ENCODE results near the gene RAB30. TPM values are rescaled to one million over a fixed set of nuclear protein-coding genes. Genes with fewer than 3 reads are reported as not detected.
A peak's percentile ranks its signal among the peaks of the same experiment; 100 is the strongest.

RAB30 gene
- 1 to 10 TPM in 1 of 2 donors, under 1 TPM in 1; 0.90 to 1.8 TPM for polyA plus RNA-seq

- Histone ChIP-seq H3K9me3 (ENCODE audit: control insufficient read depth in 2 of 2, insufficient read depth in 1 of 2, low read depth in 1 of 2, low read length in 1 of 2) (no peaks in the 10 kb centered on the region), H3K27me3 (ENCODE audit: control insufficient read depth in 1 of 2, insufficient read depth in 2 of 2, low read length in 2 of 2) (no peaks in the 10 kb centered on the region), H3K4me1 (ENCODE audit: control insufficient read depth in 2 of 2, insufficient read depth in 2 of 2, low read length in 1 of 2) (peaks cover 0 to 2% of the 10 kb centered on the region in 2 donors), H3K4me3 (ENCODE audit: low read depth in 1 of 2, low read length in 2 of 2) (peak within 1 kb of the TSS; percentile 76 to 94), H3K36me3 (ENCODE audit: control insufficient read depth in 2 of 2, insufficient read depth in 2 of 2, low read length in 1 of 2) (no peaks in the 10 kb centered on the region), H3K27ac (ENCODE audit: low read depth in 2 of 2, low read length in 1 of 2) (peak within 1 kb of the TSS; percentile 88 to 99)
- 0% methylated on average over 35 of the region's 35 CpGs for WGBS, 2 donors
Measured at GRCh38 chr11:83071567-83072349, at the start of gene RAB30. RAB30 (minus strand) TSS chr11:83071897; CDS start chr11:82997316, 74,581 bp downstream.

- Histone ChIP-seq H3K4me3 (ENCODE audit: low read depth in 1 of 2, low read length in 2 of 2) (no peak overlapping the region), H3K4me1 (ENCODE audit: control insufficient read depth in 2 of 2, insufficient read depth in 2 of 2, low read length in 1 of 2) (no peaks in the 10 kb centered on the region), H3K27ac (ENCODE audit: low read depth in 2 of 2, low read length in 1 of 2) (no peak overlapping the region), H3K36me3 (ENCODE audit: control insufficient read depth in 2 of 2, insufficient read depth in 2 of 2, low read length in 1 of 2) (no peaks in the 10 kb centered on the region), H3K9me3 (ENCODE audit: control insufficient read depth in 2 of 2, insufficient read depth in 1 of 2, low read depth in 1 of 2, low read length in 1 of 2) (no peaks in the 10 kb centered on the region), H3K27me3 (ENCODE audit: control insufficient read depth in 1 of 2, insufficient read depth in 2 of 2, low read length in 2 of 2) (no peaks in the 10 kb centered on the region)
Measured at GRCh38 chr11:83120327-83120726, 48.6 kb upstream of the RAB30 start.

- Histone ChIP-seq H3K36me3 (ENCODE audit: control insufficient read depth in 2 of 2, insufficient read depth in 2 of 2, low read length in 1 of 2) (no peaks in the 10 kb centered on the region), H3K27ac (ENCODE audit: low read depth in 2 of 2, low read length in 1 of 2) (no peak overlapping the region), H3K4me3 (ENCODE audit: low read depth in 1 of 2, low read length in 2 of 2) (no peak overlapping the region), H3K4me1 (ENCODE audit: control insufficient read depth in 2 of 2, insufficient read depth in 2 of 2, low read length in 1 of 2) (no peaks in the 10 kb centered on the region), H3K27me3 (ENCODE audit: control insufficient read depth in 1 of 2, insufficient read depth in 2 of 2, low read length in 2 of 2) (no peaks in the 10 kb centered on the region), H3K9me3 (ENCODE audit: control insufficient read depth in 2 of 2, insufficient read depth in 1 of 2, low read depth in 1 of 2, low read length in 1 of 2) (no peaks in the 10 kb centered on the region)
- 78 to 82% methylated on average over 3 of the region's 3 CpGs for WGBS, 2 donors
Measured at GRCh38 chr11:83119216-83119615, 47.5 kb upstream of the RAB30 start.

- H3K4me1 ChIP-seq (ENCODE audit: control insufficient read depth in 2 of 2, insufficient read depth in 2 of 2, low read length in 1 of 2): no peaks in the 10 kb centered on the region
- H3K27me3 ChIP-seq (ENCODE audit: control insufficient read depth in 1 of 2, insufficient read depth in 2 of 2, low read length in 2 of 2): no peaks in the 10 kb centered on the region
- H3K36me3 ChIP-seq (ENCODE audit: control insufficient read depth in 2 of 2, insufficient read depth in 2 of 2, low read length in 1 of 2): no peaks in the 10 kb centered on the region
- H3K4me3 ChIP-seq (ENCODE audit: low read depth in 1 of 2, low read length in 2 of 2): no peak overlapping the region
- no peak overlapping the region for H3K27ac ChIP-seq (ENCODE audit: low read depth in 2 of 2, low read length in 1 of 2)
- no peaks in the 10 kb centered on the region for H3K9me3 ChIP-seq (ENCODE audit: control insufficient read depth in 2 of 2, insufficient read depth in 1 of 2, low read depth in 1 of 2, low read length in 1 of 2)
Measured at GRCh38 chr11:83118814-83119213, 47.1 kb upstream of the RAB30 start.

- no peaks in the 10 kb centered on the region for H3K36me3 ChIP-seq (ENCODE audit: control insufficient read depth in 2 of 2, insufficient read depth in 2 of 2, low read length in 1 of 2)
- no peaks in the 10 kb centered on the region for H3K27me3 ChIP-seq (ENCODE audit: control insufficient read depth in 1 of 2, insufficient read depth in 2 of 2, low read length in 2 of 2)
- H3K4me3 ChIP-seq (ENCODE audit: low read depth in 1 of 2, low read length in 2 of 2): no peak overlapping the region
- no peaks in the 10 kb centered on the region for H3K4me1 ChIP-seq (ENCODE audit: control insufficient read depth in 2 of 2, insufficient read depth in 2 of 2, low read length in 1 of 2)
- H3K27ac ChIP-seq (ENCODE audit: low read depth in 2 of 2, low read length in 1 of 2): no peak overlapping the region
- 88 to 93% methylated on average over 3 of the region's 3 CpGs for WGBS, 2 donors
- H3K9me3 ChIP-seq (ENCODE audit: control insufficient read depth in 2 of 2, insufficient read depth in 1 of 2, low read depth in 1 of 2, low read length in 1 of 2): no peaks in the 10 kb centered on the region
Measured at GRCh38 chr11:83116015-83116641, 44.4 kb upstream of the RAB30 start.

GRCh38 chr11:83115551-83115950 lies 43.9 kb upstream of the RAB30 start:
- no peak overlapping the region for H3K4me3 ChIP-seq (ENCODE audit: low read depth in 1 of 2, low read length in 2 of 2)
- H3K9me3 ChIP-seq (ENCODE audit: control insufficient read depth in 2 of 2, insufficient read depth in 1 of 2, low read depth in 1 of 2, low read length in 1 of 2): no peaks in the 10 kb centered on the region
- H3K4me1 ChIP-seq (ENCODE audit: control insufficient read depth in 2 of 2, insufficient read depth in 2 of 2, low read length in 1 of 2): no peaks in the 10 kb centered on the region
- no peaks in the 10 kb centered on the region for H3K36me3 ChIP-seq (ENCODE audit: control insufficient read depth in 2 of 2, insufficient read depth in 2 of 2, low read length in 1 of 2)
- H3K27ac ChIP-seq (ENCODE audit: low read depth in 2 of 2, low read length in 1 of 2): no peak overlapping the region
- WGBS, 2 donors: 66 to 76% methylated on average over 5 of the region's 5 CpGs
- H3K27me3 ChIP-seq (ENCODE audit: control insufficient read depth in 1 of 2, insufficient read depth in 2 of 2, low read length in 2 of 2): no peaks in the 10 kb centered on the region

GRCh38 chr11:83115026-83115425 lies 43.3 kb upstream of the RAB30 start:
- Histone ChIP-seq H3K36me3 (ENCODE audit: control insufficient read depth in 2 of 2, insufficient read depth in 2 of 2, low read length in 1 of 2) (no peaks in the 10 kb centered on the region), H3K4me1 (ENCODE audit: control insufficient read depth in 2 of 2, insufficient read depth in 2 of 2, low read length in 1 of 2) (no peaks in the 10 kb centered on the region), H3K4me3 (ENCODE audit: low read depth in 1 of 2, low read length in 2 of 2) (no peak overlapping the region), H3K27me3 (ENCODE audit: control insufficient read depth in 1 of 2, insufficient read depth in 2 of 2, low read length in 2 of 2) (no peaks in the 10 kb centered on the region), H3K27ac (ENCODE audit: low read depth in 2 of 2, low read length in 1 of 2) (no peak overlapping the region), H3K9me3 (ENCODE audit: control insufficient read depth in 2 of 2, insufficient read depth in 1 of 2, low read depth in 1 of 2, low read length in 1 of 2) (no peaks in the 10 kb centered on the region)
- WGBS, 2 donors: 93 to 96% methylated on average over 3 of the region's 3 CpGs

GRCh38 chr11:83112886-83113285 lies 41.2 kb upstream of the RAB30 start:
- Histone ChIP-seq H3K9me3 (ENCODE audit: control insufficient read depth in 2 of 2, insufficient read depth in 1 of 2, low read depth in 1 of 2, low read length in 1 of 2) (no peaks in the 10 kb centered on the region), H3K27ac (ENCODE audit: low read depth in 2 of 2, low read length in 1 of 2) (no peak overlapping the region), H3K36me3 (ENCODE audit: control insufficient read depth in 2 of 2, insufficient read depth in 2 of 2, low read length in 1 of 2) (no peaks in the 10 kb centered on the region), H3K4me1 (ENCODE audit: control insufficient read depth in 2 of 2, insufficient read depth in 2 of 2, low read length in 1 of 2) (no peaks in the 10 kb centered on the region), H3K27me3 (ENCODE audit: control insufficient read depth in 1 of 2, insufficient read depth in 2 of 2, low read length in 2 of 2) (no peaks in the 10 kb centered on the region), H3K4me3 (ENCODE audit: low read depth in 1 of 2, low read length in 2 of 2) (no peak overlapping the region)
- 61 to 63% methylated on average over 2 of the region's 2 CpGs for WGBS, 2 donors

GRCh38 chr11:83105168-83105567 lies 33.5 kb upstream of the RAB30 start:
- H3K4me1 ChIP-seq (ENCODE audit: control insufficient read depth in 2 of 2, insufficient read depth in 2 of 2, low read length in 1 of 2): no peaks in the 10 kb centered on the region
- no peak overlapping the region for H3K4me3 ChIP-seq (ENCODE audit: low read depth in 1 of 2, low read length in 2 of 2)
- H3K27ac ChIP-seq (ENCODE audit: low read depth in 2 of 2, low read length in 1 of 2): no peak overlapping the region
- 82 to 87% methylated on average over 1 of the region's 1 CpG for WGBS, 2 donors
- no peaks in the 10 kb centered on the region for H3K36me3 ChIP-seq (ENCODE audit: control insufficient read depth in 2 of 2, insufficient read depth in 2 of 2, low read length in 1 of 2)
- H3K27me3 ChIP-seq (ENCODE audit: control insufficient read depth in 1 of 2, insufficient read depth in 2 of 2, low read length in 2 of 2): no peaks in the 10 kb centered on the region
- H3K9me3 ChIP-seq (ENCODE audit: control insufficient read depth in 2 of 2, insufficient read depth in 1 of 2, low read depth in 1 of 2, low read length in 1 of 2): no peaks in the 10 kb centered on the region

- no peak overlapping the region for H3K27ac ChIP-seq (ENCODE audit: low read depth in 2 of 2, low read length in 1 of 2)
- no peaks in the 10 kb centered on the region for H3K27me3 ChIP-seq (ENCODE audit: control insufficient read depth in 1 of 2, insufficient read depth in 2 of 2, low read length in 2 of 2)
- H3K36me3 ChIP-seq (ENCODE audit: control insufficient read depth in 2 of 2, insufficient read depth in 2 of 2, low read length in 1 of 2): no peaks in the 10 kb centered on the region
- no peak overlapping the region for H3K4me3 ChIP-seq (ENCODE audit: low read depth in 1 of 2, low read length in 2 of 2)
- 89 to 91% methylated on average over 3 of the region's 3 CpGs for WGBS, 2 donors
- no peaks in the 10 kb centered on the region for H3K4me1 ChIP-seq (ENCODE audit: control insufficient read depth in 2 of 2, insufficient read depth in 2 of 2, low read length in 1 of 2)
- no peaks in the 10 kb centered on the region for H3K9me3 ChIP-seq (ENCODE audit: control insufficient read depth in 2 of 2, insufficient read depth in 1 of 2, low read depth in 1 of 2, low read length in 1 of 2)
Measured at GRCh38 chr11:83102834-83103233, 31.1 kb upstream of the RAB30 start.

Measured in esophagus (tissue), 2 donors.